ENCODE data around the gene HAVCR1.

- TF ChIP-seq ATF1 (CRISPR knock-in tag; IDR thresholded peaks at IDR 0.05) (no peak), HMGXB4 (CRISPR knock-in tag; IDR thresholded peaks at IDR 0.05) (no peak), CTCF (IDR thresholded peaks at IDR 0.05) (no peak), ESRRA (CRISPR knock-in tag; IDR thresholded peaks at IDR 0.05; ENCODE audit: borderline replicate concordance) (no peak), CREM (CRISPR knock-in tag; IDR thresholded peaks at IDR 0.05) (no peak), ZNF263 (CRISPR knock-in tag; IDR thresholded peaks at IDR 0.05; ENCODE audit: low read depth) (no peak), ZNF232 (CRISPR knock-in tag; IDR thresholded peaks at IDR 0.05) (no peak), ETV6 (CRISPR knock-in tag; IDR thresholded peaks at IDR 0.05) (no peak), NFYB (CRISPR knock-in tag; conservative IDR thresholded peaks at IDR 0.05; ENCODE audit: low read depth) (no peak), CREB1 (CRISPR knock-in tag; IDR thresholded peaks at IDR 0.05) (no peak)
These were observed 47.9 kb upstream of the HAVCR1 start for GRCh38 chr5:157106630-157107461.
